Stimulated activated CD4-positive, alpha-beta T cell treated with anti-CD3 and anti-CD28 coated beads, Interleukin-12 subunit alpha, Interleukin-12 subunit beta, amount 100 ng/mL, for 48 hours (primary cell): ENCODE data around the gene SKI.
A peak's percentile ranks its signal among the peaks of the same experiment; 100 is the strongest.
"Not testable (repeated sequence)": the region's sequence is repeated elsewhere in the genome, so short reads cannot be mapped to it uniquely, and the experiment has no call there.

Experiments used
- DNase-seq, 3 donors: peaks; one replicate each; pipeline ENCODE4 v3.0.0-alpha.2; 2020; ENCODE audit warnings: low read depth in 2 of 3, low spot score in 1 of 3

The SKI gene

DNA sequence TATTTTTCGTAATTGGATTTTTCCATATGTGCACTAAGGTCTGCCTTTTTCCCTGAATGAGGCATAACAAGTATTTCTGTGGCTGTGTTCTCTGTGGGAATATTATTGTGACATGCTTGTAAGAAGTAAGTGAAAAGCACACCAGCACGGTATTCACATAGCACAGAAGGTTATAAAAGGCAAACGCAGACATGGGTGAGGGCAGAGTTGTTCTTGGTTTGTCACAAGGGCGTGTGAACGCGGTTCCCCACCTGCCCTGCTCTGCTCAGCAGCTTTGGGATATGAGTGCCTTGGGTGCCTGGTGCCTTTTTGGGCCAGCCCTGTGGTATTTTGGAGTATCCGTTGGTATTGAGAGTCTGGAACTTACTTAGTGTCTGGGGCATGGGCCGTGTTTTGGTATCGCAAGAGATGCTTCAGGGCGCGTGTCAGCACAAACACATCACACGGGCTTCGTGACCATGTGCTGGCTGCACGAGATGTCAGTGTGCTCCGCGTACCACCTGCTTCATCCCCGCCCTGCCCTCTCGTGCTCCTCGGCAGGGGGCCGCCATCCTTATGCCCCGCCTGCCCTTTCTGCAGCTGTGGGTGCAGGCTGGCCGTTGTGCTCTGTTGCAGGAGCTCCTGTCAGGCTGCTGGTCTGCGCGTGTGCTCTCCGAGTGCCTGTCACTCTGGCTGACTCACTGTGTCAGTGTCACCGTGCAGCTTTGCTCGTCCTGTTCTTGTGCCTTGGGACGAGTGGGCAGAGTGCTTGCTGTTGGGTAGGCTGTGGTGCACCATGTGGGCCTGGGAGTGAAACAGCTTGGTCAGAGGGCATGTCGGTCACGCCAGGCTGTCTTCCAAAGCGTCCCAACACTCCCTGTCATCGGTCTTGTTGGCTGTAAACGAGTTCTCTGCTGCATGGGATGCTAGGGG lies 15.0 kb downstream of the SKI start:
- no peak for DNase-seq

DNA sequence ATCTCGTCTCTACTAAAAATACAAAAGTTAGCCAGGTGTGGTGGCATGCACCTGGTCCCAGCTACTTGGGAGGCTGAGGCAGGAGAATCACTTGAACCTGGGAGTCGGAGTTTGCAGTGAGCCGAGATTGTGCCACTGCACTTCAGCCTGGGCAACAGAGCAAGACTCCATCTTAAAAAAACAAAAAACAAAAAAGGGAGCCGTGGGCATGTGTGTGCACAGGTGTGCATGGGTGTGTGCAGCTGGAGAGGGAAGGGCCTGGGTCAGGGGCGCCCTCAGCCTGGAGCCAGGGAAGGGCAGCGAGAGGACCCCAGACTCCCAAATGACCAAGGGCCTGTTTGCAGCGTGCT lies 18.9 kb downstream of the SKI start:
- not testable (repeated sequence) for DNase-seq

DNA sequence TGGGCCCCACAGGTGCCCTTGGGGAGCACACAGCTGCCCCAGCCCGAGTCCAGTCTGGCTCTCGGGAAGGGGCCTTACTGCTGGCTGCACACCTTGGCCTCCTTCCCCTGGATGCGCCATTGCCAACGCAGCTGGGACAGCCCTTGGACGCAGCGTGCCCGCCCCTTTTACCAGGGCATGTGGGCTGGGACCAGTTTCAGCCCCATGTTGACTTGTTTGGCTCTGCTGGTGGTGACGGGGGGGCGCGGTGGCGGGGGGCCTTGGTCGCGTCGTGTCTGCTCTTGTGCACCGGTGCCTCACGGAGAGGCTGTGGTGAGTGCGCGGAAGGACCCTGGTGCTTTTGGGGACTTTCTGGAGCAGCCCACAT lies 19.6 kb downstream of the SKI start:
- no peak for DNase-seq

DNA sequence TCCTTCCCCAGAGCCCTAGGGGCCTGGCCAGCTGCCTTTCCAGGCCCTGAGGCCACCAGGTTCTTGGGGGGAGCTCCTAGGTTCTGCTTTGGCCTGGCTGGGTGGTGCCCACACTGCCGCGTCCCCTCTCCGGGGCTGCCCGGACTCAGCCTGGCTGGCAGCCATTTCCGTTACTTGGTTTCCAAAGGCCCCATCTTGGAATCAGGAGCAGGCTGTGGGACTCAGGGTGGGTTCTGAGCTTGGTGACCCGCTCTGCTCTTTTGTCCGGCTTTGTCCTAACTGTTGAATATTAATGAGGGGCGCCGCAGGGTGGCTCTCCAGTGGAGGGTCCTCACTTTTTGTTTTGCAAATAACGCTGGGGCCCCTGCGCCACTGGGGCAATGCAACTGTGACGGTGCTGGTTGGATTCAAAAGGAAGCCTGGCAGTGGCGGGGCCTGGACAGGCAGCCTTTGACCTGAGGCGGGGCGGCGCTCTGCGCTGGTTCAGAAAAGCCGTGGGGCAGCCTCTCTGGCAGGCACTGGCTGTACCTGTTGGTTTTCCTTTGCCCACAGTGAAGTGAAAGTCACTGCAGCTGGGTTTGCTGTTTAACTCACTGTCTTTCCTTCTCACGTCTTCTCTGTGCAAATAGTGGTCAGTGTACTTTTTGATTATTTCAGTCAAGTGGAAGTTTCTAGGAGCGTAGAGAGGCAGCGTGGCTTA lies 20.2 kb downstream of the SKI start:
- DNase-seq = no peak

DNA sequence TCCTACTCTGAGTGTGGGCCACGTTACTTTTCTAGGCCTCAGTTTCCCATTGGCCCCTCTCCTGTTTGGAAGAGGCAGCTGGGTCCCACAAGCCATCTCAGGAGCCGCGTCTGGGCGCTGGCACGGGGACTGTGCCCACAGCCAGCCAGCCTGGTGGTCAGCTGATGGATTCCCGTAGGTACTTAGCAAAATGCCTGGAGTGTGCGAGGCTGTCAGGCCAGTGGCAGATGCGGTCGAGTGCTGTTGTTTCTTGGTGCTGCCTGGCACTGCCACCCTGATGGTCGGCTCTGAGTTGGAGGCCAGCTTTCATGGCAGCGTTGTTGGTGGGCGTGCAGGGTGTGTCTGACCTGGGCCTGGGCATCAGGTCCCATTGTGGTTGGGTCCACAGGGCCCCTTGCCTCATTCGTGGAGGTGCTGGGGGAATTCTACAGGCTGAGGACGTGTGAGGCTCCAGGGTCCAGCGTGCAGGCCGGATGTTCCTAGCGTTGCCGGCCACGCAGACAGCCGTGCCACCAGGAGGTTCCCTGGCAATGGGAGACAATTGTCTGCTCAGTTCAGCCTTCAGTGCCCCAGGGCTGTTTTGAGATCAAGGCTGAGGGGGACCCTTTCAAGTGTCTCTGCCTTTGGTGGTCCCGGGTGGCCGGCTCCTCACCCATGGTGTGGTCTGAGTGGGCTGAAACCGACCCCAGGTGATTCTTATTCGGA lies 20.9 kb downstream of the SKI start:
- no peak for DNase-seq

DNA sequence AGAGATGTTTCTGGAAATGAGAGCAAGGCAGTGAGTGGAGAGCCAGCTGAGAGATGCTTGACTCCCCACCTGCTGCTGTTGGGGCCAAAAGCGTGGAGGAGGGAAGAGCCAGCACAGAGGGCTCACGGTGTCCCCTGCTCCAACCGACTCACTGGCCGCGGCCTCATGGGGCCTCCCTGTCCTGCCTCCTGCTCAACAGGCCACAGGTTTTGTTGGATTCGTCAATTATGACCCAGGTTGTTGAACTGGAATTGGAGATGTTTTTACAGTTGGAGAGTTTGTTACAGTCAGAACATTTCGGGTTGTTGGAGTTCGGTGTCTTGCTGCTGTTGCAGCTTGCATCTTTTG lies 21.4 kb downstream of the SKI start:
- DNase-seq = no peak

DNA sequence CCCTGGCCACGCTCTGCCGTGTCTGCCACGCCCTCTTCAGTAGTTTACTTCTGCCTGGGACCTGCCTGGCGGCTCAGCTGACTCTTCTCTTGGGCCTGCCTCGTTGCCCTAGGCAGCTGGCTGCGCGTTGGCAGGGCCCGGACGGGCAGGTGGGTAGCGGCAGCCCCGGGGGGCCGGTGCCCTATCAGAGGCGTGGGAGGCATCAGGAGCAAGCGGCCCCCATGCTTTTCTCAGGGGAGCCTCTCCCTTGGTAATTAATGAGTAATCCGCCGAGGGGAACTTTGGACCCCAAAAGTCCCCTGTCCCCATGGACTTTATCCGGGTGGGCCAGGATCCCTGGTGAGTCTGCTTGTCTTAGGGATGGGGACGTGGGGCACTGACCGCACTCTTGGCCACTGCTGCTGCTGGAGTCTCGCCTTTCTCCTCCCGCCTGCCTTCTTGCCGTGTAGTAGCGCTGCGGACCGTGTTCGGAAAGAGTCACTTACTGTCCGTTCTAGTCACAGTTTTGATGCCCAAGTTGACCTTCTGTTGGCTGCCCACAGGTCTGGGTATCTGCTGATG lies 22.7 kb downstream of the SKI start:
- DNase-seq = no peak

DNA sequence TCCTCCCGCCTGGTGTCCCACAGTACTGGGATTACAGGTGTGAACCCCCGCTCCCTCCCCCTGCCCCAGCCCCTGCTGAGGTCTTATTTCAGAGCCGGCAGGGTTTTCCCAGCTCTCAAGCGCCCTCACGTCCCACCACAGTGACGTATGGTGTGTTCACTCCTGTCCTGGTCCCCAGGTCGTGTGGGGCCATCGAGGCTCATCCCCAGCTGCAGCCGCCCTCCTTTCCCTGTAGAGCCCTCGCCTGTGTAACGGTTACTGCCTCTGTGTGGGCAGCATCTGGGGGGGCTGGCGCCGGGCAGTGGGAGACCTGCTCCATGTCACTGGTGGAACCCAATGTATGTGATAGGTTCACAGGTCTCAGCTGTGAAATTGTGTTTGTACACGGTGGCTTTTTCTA lies 23.2 kb downstream of the SKI start:
- DNase-seq = no peak

DNA sequence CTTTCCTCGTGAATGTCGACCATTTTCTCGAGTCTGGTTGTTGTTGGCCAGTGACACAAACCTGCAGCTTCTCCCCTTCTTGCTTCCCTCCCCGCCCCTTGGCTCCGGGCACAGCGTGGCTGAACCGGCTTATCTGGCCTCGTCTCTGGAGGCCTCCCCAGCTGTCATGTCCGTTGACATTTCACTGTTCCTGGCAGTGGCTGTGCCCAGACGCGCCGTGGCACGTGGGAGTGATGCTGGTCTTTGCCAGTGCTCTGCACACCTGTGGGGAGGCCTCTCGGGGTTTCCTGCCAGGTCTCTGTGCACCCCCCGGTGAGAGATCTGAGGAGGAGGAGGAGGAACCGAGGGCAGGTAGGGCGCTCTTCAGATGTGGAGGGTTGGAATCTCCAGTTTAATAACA lies 23.7 kb downstream of the SKI start:
- DNase-seq = no peak

DNA sequence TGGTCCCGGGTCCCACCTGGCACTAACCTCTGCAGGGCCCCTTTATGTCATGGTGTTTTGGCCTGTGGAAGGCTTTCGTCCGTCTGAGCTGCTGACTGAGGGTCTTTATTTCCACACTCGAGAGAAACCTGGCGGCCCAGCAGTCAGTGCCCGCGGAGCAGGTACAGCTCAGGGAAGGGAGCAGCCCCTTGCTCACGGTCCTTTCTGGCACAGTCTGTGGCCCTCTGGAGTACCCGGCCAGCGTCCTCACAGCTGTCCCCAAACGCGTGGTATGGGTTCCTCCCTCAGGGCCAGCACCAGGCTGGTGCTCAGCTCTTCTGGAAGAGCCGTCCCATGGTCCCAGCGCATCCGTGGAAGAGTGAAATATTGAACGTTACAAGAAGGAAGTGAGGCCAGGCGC lies 24.3 kb downstream of the SKI start:
- DNase-seq = no peak

DNA sequence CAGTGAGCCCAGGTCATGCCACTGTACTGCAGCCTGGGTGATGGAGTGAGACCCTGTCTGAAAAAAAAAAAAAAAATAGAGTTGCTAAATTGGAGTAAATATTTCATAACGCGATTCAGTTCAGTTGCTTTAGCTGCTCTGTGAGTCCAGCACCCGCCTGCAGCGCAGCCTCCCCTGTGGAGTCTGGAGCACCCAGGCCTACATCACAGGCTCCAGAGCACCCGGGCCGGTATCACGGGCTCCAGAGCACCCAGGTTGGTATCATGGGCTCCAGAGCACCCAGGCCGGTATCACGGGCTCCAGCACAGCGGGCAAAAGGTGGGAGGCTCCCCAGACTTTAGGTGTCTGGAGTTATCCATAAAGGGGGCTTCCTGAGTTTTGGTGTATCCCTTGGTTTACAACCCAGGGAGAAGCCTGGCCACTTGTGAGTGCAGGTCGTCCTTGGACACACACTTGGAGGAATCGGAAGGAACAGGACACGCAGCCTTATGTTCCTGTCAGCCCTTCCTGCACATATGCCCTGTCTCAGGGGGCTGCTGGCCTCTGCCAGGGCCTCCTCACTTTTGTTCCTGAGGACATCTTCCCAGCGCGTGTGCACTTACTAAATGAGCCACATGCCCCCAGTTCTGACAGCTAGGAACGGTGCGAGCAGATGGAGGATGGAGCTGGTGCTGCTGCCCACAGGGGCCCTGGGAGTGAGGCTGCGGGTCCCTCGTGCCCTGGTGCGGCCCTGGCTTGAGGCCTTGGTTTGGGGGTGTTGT lies 25.1 kb downstream of the SKI start:
- no peak for DNase-seq

DNA sequence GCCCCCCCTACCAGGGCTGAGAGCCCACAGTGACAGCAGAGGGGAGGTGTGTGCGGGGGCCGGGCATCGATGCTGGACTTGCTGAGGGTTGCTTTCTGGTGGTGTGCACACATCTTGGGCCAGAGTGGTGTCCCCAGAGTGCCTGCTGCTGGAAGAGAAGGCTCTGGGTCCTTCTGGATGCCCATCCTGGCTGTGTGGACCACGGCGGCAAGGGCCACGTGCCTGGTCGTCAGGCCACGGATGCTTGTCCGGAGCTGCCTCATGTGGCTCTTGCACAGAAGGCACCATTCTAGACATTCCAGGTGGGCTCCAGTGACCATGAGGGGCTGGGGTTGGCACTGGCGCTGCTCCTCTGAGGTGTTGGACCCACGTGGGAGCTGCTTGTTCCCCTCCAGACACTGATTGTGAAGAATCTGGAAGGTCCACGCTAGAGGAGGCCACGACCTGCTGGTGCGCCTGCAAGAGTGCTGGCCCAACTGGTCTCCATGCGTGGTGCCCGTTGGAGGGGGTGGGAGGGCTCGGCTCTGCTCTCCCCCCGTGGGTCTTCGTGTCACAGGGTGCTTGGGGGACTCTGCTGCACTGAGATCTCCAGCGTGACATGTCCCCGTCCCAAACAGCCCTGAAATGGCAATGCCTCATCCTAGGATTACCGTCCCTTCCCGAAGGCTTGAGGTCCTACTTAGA lies 25.8 kb downstream of the SKI start:
- DNase-seq = no peak

DNA sequence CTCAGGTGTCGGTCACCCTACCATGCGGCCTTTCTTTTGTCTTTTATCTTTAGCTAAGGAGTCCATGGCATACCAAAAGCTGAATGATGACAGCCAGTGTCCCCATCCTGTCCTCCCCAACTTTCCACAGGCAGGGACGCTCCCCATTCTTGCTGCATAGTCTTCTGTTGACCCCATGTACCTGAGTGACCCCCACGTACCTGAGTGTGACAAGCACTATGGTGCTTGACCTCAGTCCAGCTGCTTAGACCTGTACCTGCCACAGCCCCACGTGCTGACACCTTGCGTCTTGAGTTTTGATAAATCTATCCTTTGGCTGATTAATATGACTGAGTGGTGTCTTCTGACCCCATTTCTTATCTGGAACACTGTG lies 26.9 kb downstream of the SKI start:
- DNase-seq = no peak

DNA sequence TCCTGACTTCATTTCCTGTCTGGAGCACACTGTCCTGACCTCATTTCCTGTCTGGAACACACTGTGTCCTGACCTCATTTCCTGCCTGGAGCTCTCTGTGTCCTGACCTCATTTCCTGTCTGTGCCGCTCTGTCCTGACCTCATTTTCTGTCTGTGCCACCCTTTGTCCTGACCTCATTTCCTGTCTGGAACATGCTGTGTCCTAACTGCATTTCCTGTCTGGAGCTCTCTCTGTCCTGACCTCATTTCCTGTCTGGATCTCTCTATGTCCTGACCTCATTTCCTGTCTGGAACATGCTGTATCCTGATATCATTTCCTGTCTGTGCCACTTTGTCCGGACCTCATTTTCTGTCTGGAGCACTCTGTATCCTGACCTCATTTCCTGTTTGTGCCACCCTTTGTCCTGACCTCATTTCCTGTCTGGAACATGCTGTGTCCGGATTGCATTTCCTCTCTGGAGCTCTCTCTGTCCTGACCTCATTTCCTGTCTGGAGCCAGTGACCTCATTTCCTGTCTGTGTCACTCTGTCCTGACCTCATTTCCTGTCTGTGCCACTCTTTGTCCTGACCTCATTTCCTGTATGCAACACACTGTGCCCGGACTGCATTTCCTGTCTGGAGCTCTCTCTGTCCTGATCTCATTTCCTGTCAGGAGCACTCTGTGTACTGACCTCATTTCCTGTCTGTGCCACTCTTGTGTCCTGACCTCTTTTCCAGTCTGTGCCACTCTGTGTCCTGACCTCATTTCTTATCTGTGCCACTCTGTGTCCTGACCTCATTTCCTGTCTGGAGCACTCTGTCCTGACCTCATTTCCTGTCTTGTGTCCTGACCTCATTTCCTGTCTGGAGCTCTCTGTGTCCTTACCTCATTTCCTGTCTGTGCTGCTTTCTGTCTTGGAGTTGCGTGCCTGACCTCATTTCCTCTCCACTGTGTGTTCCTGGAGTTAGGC lies 27.6 kb downstream of the SKI start:
- peak in 2 of 3 donors; percentile 65 to 72 for DNase-seq

DNA sequence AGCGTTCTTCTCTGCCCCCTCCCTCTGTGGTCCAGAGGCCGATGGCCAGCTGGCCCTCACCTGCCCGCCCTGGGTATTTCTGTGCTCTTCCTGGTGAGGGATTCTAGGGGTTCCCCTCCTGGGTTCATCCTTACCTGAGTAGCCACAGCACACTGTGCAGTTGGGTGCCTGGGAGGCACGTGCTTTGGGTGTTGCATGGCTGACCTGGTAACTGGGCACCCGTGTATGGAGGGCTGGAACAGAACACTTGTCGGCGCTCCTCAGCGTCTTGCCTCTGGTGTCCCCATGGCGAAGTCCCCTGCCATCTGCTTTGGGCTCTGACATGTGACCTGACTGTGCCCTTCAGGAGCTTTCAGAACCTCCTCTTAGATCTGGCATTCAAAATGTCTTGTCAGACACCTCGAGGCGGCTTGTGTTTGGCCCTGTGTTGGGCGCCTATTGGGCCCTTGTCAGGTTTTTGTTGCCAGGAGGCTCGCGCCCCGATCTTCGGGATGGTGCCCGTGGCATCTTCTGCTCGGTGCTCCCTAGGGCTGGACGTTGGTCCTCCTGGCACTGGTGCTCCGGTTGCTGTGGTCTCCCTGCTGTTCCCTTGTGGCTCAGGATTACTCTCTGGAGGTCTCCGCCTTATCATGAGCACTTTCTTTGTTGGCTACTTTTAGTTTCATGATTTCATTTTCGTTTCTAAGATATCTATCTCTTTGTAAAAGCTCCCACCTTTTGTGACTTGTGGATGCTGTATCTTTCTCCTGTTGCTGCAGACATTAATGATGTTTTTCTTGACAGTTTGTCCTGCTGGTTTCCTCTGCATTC lies 28.5 kb downstream of the SKI start:
- no peak for DNase-seq

DNA sequence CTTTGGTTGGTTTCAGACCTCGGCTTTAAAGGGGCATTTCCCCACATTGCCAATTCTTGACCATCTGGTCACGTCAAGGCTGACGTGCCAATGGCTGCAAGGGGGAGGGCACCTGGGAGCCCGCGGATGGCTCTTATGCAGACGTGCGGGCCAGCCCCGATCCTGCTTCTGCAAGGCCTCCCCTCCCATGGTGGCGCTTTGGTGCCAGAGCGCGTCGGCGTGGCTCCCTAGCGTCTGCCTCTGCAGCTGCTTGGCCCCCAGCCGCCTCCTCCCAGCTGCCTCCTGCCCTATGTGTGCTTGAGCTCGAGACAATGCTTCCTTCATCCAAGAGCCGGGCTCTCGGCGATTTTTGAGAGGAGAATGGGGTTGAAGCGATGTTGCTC lies 29.1 kb downstream of the SKI start:
- DNase-seq = no peak

DNA sequence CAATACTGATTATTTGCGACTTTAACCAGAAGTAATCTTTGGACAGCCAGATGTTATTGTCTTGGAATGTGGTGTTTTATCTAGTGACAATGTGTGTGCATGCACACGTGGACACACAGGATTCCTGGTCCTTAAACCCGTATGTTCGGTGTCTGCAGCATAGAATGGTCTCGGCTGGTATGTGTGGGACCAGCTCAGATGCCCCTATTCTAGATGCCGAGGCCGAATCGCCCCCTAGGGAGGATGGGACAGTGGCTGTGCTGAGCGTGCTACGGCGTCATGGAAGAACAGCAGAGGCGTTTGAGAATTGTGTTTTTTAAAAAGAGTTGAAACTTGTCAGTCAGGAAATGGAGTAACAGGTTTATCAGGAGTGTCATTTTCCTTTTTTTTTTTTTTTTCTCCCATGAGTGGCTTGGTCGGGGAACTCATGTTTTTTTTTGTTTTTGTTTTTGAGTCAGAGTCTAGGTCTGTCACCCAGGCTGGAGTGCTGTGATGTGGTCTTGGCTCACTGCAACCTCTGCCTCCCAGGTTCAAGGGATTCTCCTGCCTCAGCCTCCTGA lies 30.1 kb downstream of the SKI start:
- DNase-seq = no peak

DNA sequence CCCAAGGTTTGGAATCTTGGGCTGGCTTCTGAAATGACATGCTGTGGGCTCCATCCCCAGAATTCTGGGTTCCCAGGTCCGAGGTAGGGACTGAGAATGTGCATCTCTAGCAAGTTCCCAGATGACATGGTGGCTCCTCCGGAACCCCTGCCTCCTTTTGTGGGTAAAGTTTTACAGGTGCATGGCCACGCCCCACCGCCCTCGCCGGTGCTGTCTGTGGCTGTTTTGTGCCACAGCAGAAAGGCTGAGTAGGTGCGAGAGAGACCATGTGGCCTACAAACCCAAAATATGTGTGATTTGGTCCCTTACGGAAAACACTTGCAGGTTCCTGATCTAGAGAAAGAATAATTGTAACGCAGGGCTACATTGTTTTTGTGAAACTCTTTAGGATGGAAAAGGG lies 30.9 kb downstream of the SKI start:
- peak; percentile 39 to 63 (median 39) for DNase-seq
